GM23338 (cell line): ENCODE results near the gene TENM4. TPM values are rescaled to one million over a fixed set of nuclear protein-coding genes. Genes with fewer than 3 reads are reported as not detected.

Experiments
- ATAC-seq: fragments of 200-7000 bp; cut with Tn5 transposase; 3 replicates; pipeline ENCODE4 v1.9.1; 2020
- DNase-seq: peaks from one replicate; pipeline ENCODE4 v3.0.0-alpha.2; 2015; ENCODE audit warnings: low spot score
- H2AFZ ChIP-seq: fragments of 200-600 bp; sonication (generic); 2 replicates; pipeline ENCODE4 v1.8.0; 2016; ENCODE audit warnings: antibody characterized with exemption, mild to moderate bottlenecking, moderate library complexity
- H3F3A ChIP-seq: fragments of 200-600 bp; sonication (generic); replicated peaks from 2 replicates; pipeline ENCODE4 v1.8.0; 2017; ENCODE audit warnings: antibody characterized with exemption, mixed run types, low read depth
- H3K27ac ChIP-seq: fragments of 200-600 bp; sonication (generic); 2 replicates; pipeline ENCODE4 v1.6.1; 2016; ENCODE audit warnings: low read depth
- H3K27me3 ChIP-seq: fragments of 200-600 bp; sonication (generic); 2 replicates; pipeline ENCODE4 v1.8.0; 2016; ENCODE audit warnings: mild to moderate bottlenecking, mixed run types, moderate library complexity; ENCODE audit not compliant: insufficient read depth
- H3K36me3 ChIP-seq: fragments of 200-600 bp; sonication (generic); 2 replicates; pipeline ENCODE4 v1.8.0; 2016; ENCODE audit warnings: mild to moderate bottlenecking; ENCODE audit not compliant: insufficient read depth
- H3K4me1 ChIP-seq: fragments of 200-600 bp; sonication (generic); 2 replicates; pipeline ENCODE4 v1.8.0; 2016; ENCODE audit warnings: mild to moderate bottlenecking, moderate library complexity; ENCODE audit not compliant: insufficient read depth
- H3K4me2 ChIP-seq: fragments of 200-600 bp; sonication (generic); 2 replicates; pipeline ENCODE4 v1.7.1; 2017; ENCODE audit warnings: mixed run types
- H3K4me3 ChIP-seq: fragments of 200-600 bp; sonication (generic); 2 replicates; pipeline ENCODE4 v1.6.1; 2016; ENCODE audit warnings: mixed run types
- H3K79me2 ChIP-seq: fragments of 200-600 bp; sonication (generic); replicated peaks from 2 replicates; pipeline ENCODE4 v1.8.0; 2017; ENCODE audit warnings: mild to moderate bottlenecking; ENCODE audit not compliant: insufficient read depth
- H3K9me2 ChIP-seq: fragments of 200-600 bp; sonication (generic); 2 replicates; pipeline ENCODE4 v1.8.0; 2017; ENCODE audit not compliant: insufficient read depth
- H4K20me1 ChIP-seq: fragments of 200-600 bp; sonication (generic); replicated peaks from 2 replicates; pipeline ENCODE4 v1.8.0; 2017; ENCODE audit warnings: mild to moderate bottlenecking; ENCODE audit not compliant: insufficient read depth
- H3K27ac Mint-ChIP-seq: 2 replicates; pipeline ENCODE4 v1.8.0; 2020; ENCODE audit warnings: inconsistent platforms, mild to moderate bottlenecking, moderate library complexity, mixed read lengths
- H3K27me3 Mint-ChIP-seq: 3 replicates; pipeline ENCODE4 v1.8.0; 2022; ENCODE audit warnings: low read depth, mild to moderate bottlenecking, moderate library complexity, mixed read lengths, inconsistent platforms; ENCODE audit not compliant: insufficient read depth, poor library complexity
- H3K36me3 Mint-ChIP-seq: 3 replicates; pipeline ENCODE4 v1.8.0; 2021; ENCODE audit warnings: low read depth, mild to moderate bottlenecking, inconsistent platforms, moderate library complexity, mixed read lengths
- H3K4me1 Mint-ChIP-seq: 3 replicates; pipeline ENCODE4 v1.8.0; 2020; ENCODE audit warnings: mild to moderate bottlenecking, inconsistent platforms, mixed read lengths
- H3K4me3 Mint-ChIP-seq: 3 replicates; pipeline ENCODE4 v1.8.0; 2021; ENCODE audit warnings: moderate library complexity, mild to moderate bottlenecking, inconsistent platforms, mixed read lengths
- H3K9me3 Mint-ChIP-seq: 3 replicates; pipeline ENCODE4 v1.8.0; 2020; ENCODE audit warnings: moderate library complexity, mild to moderate bottlenecking, inconsistent platforms, mixed read lengths
- CREB1 ChIP-seq: fragments of 250-450 bp; sonication (Bioruptor Pico); IDR thresholded peaks from 2 replicates; pipeline ENCODE4 v1.5.0; 2020; ENCODE audit warnings: low read depth, mild to moderate bottlenecking, moderate library complexity
- CTCF ChIP-seq, 2 experiments: fragments of 200-600 bp in 1 of 2; sonication (generic) in 1 of 2; conservative IDR thresholded peaks; 2 replicates each; pipeline versions ENCODE4 v1.5.1 to v1.6.1; 2016 to 2017; ENCODE audit warnings: antibody characterized with exemption in 2 of 2, low read depth in 2 of 2, mild to moderate bottlenecking in 2 of 2, moderate library complexity in 1 of 2
- ETS1 ChIP-seq: IDR thresholded peaks from 2 replicates; pipeline ENCODE4 v1.6.1; 2016; ENCODE audit warnings: antibody characterized with exemption
- EZH2 ChIP-seq: fragments of 200-600 bp; sonication (generic); IDR thresholded peaks from one replicate; pipeline ENCODE4 v1.8.0; 2017; ENCODE audit warnings: antibody characterized with exemption, mild to moderate bottlenecking, low read depth; ENCODE audit not compliant: unreplicated experiment
- EZH2phosphoT487 ChIP-seq: fragments of 200-600 bp; sonication (generic); IDR thresholded peaks from one replicate; pipeline ENCODE4 v1.8.1; 2018; ENCODE audit warnings: antibody characterized with exemption; ENCODE audit not compliant: unreplicated experiment
- JUNB ChIP-seq: IDR thresholded peaks from one replicate; pipeline ENCODE4 v1.6.1; 2016; ENCODE audit warnings: antibody characterized with exemption; ENCODE audit not compliant: unreplicated experiment
- NANOG ChIP-seq: IDR thresholded peaks from 2 replicates; pipeline ENCODE4 v1.6.1; 2016; ENCODE audit warnings: antibody characterized with exemption, borderline replicate concordance
- POLR2AphosphoS5 ChIP-seq: IDR thresholded peaks from 2 replicates; pipeline ENCODE4 v1.6.1; 2016; ENCODE audit warnings: antibody characterized with exemption, low read depth
- REST ChIP-seq: IDR thresholded peaks from one replicate; pipeline ENCODE4 v1.6.1; 2018; ENCODE audit warnings: antibody characterized with exemption; ENCODE audit not compliant: unreplicated experiment
- STAT1 ChIP-seq: IDR thresholded peaks from one replicate; pipeline ENCODE4 v1.6.1; 2016; ENCODE audit warnings: antibody characterized with exemption; ENCODE audit not compliant: unreplicated experiment
- polyA plus RNA-seq: library from polyadenylated mRNA; unstranded; fragments of >200 nt; fragmentation: Nextera tagmentation; extraction: Ambion mirVana; gene quantifications from 2 replicates; pipeline ENCODE4 v1.2.1, GENCODE V29; 2016
- total RNA-seq: library from RNA; depleted of rRNA; stranded (reverse); fragments of >200 nt; shearing (Covaris generic); gene quantifications from 2 replicates; pipeline ENCODE4 v1.2.3, GENCODE V29; 2014

Gene TENM4
- total and polyA plus RNA-seq, 2 experiments from 2014 or later: 7.3 TPM

GRCh38 chr11:79328402-79328801, 112.4 kb downstream of the TENM4 start (continued):
- TF ChIP-seq ETS1 (no peak), EZH2phosphoT487 (no peak), POLR2AphosphoS5 (no peak), STAT1 (no peak), REST (no peak), CREB1 (CRISPR knock-in tag) (no peak), NANOG (no peak), JUNB (no peak), EZH2 (no peak), CTCF (conservative IDR thresholded peaks at IDR 0.05; ENCODE audit: low read depth in 2 of 2) (no peak)

- no peak overlapping the region for H3K4me3 Mint-ChIP-seq
- no peaks in the 10 kb centered on the region for H4K20me1 ChIP-seq
- no peak for ATAC-seq
- no peak for TF ChIP-seq POLR2AphosphoS5
- TF ChIP-seq EZH2: no peak
- no peak for TF ChIP-seq STAT1
- no peak for TF ChIP-seq CTCF (conservative IDR thresholded peaks at IDR 0.05; ENCODE audit: low read depth in 2 of 2)
- TF ChIP-seq NANOG: no peak
- TF ChIP-seq JUNB: no peak
- no peak for TF ChIP-seq ETS1
- no peak for TF ChIP-seq REST
- TF ChIP-seq EZH2phosphoT487: no peak
Measured at GRCh38 chr11:79325851-79326250, 115.0 kb downstream of the TENM4 start.

More at GRCh38 chr11:79325851-79326250, 115.0 kb downstream of the TENM4 start:
- Histone ChIP-seq H2AFZ (no peak overlapping the region), H3K4me2 (no peak overlapping the region), H3K27me3 (no peaks in the 10 kb centered on the region), H3K4me3 (no peak overlapping the region), H3K27ac (no peak overlapping the region), H3F3A (no peaks in the 10 kb centered on the region), H3K36me3 (no peaks in the 10 kb centered on the region), H3K4me1 (peaks cover 3% of the 10 kb centered on the region; the same call in 1 of the 2 replicates), H3K79me2 (no peaks in the 10 kb centered on the region), H3K9me2 (0 out of 2 replicates have a peak, but pooled peaks cover 9% of the 10 kb centered on the region)
- H3K27me3 Mint-ChIP-seq: peaks cover 4% of the 10 kb centered on the region
- H3K36me3 Mint-ChIP-seq: no peaks in the 10 kb centered on the region
- no peak overlapping the region for H3K27ac Mint-ChIP-seq
- DNase-seq: no peak
- H3K4me1 Mint-ChIP-seq: peaks cover 23% of the 10 kb centered on the region
- H3K9me3 Mint-ChIP-seq: no peaks in the 10 kb centered on the region
